Spinal cord (tissue), 10 donors: ENCODE measurements around the gene STAC3. TPM values are rescaled to one million over a fixed set of nuclear protein-coding genes. Genes with fewer than 3 reads are reported as not detected.
"Not testable (repeated sequence)": the region's sequence is repeated elsewhere in the genome, so short reads cannot be mapped to it uniquely, and the experiment has no call there.

Source experiments
- DNase-seq, 6 donors: peaks; one replicate each; pipeline versions ENCODE4 v3.0.0 to v3.0.0-alpha.2; 2013 to 2015; ENCODE audit warnings: low spot score in 6 of 6, low read depth in 4 of 6
- H3K27ac ChIP-seq: one replicate; pipeline ENCODE4 v1.5.1; 2013; ENCODE audit warnings: low read depth, low read length, control low read depth
- H3K27me3 ChIP-seq: one replicate; pipeline ENCODE4 v1.6.1; 2013; ENCODE audit warnings: low read length; ENCODE audit not compliant: control insufficient read depth, insufficient read depth
- H3K36me3 ChIP-seq: one replicate; pipeline ENCODE4 v1.6.1; 2013; ENCODE audit warnings: low read length; ENCODE audit not compliant: control insufficient read depth, insufficient read depth
- H3K4me1 ChIP-seq: one replicate; pipeline ENCODE4 v1.6.1; 2013; ENCODE audit warnings: low read length; ENCODE audit not compliant: control insufficient read depth, insufficient read depth
- H3K4me3 ChIP-seq: one replicate; pipeline ENCODE4 v1.5.1; 2013; ENCODE audit warnings: low read depth, low read length, control low read depth
- H3K9me3 ChIP-seq: one replicate; pipeline ENCODE4 v1.6.1; 2013; ENCODE audit warnings: low read length; ENCODE audit not compliant: control insufficient read depth, insufficient read depth
- WGBS: methylation state at CpG from one replicate; pipeline ENCODE4 v1.1.5; 2013; ENCODE audit warnings: missing lambda C conversion rate; ENCODE audit not compliant: insufficient coverage; 5-methylcytosine and 5-hydroxymethylcytosine counted together
- long read RNA-seq, 4 donors: transcript quantifications; one replicate each; lab custom pipeline, GENCODE V29; 2026
- polyA plus RNA-seq, 2 donors: library from polyadenylated mRNA; unstranded; fragments of 120-200 nt; gene quantifications; one replicate each; pipeline ENCODE4 v1.2.1, GENCODE V29; 2013; ENCODE audit not compliant: insufficient read length in 2 of 2
- total RNA-seq, 2 donors: library from RNA; depleted of rRNA in 1 of 2; stranded (reverse); fragments of 120-200 nt in 1 of 2; fragments of >200 nt in 1 of 2; gene quantifications; one replicate each; pipeline versions ENCODE4 v1.2.3 to v1.2.4, GENCODE V29; 2013 to 2014
- donor health status: healthy.

The STAC3 gene
- total RNA-seq (1 to 10 TPM; 1.7 to 2.1 TPM), polyA plus RNA-seq (10 to 100 TPM in 1 of 2 donors, 1 to 10 TPM in 1; 4.0 to 10.9 TPM)
- long read RNA-seq, donor 1: 0 reads
- long read RNA-seq, donor 2: 0 reads
- long read RNA-seq, donor 3: 0 reads
- long read RNA-seq, donor 4: 0 reads

- H3K4me1 ChIP-seq: no peaks in the 10 kb centered on the region
- H3K9me3 ChIP-seq: no peaks in the 10 kb centered on the region
- H3K4me3 ChIP-seq: no peak within 1 kb of the TSS
- no peak within 1 kb of the TSS for H3K27ac ChIP-seq
- DNase-seq: no peak
- H3K27me3 ChIP-seq: no peaks in the 10 kb centered on the region
- 53% methylated on average over 4 of the region's 7 CpGs for WGBS
- peaks cover 19% of the 10 kb centered on the region for H3K36me3 ChIP-seq
These were observed at the start of gene STAC3 for GRCh38 chr12:57250956-57251355. TSS of gene STAC3 (minus strand) at chr12:57251187. CDS start at chr12:57249636, 1,551 bp downstream.

DNA sequence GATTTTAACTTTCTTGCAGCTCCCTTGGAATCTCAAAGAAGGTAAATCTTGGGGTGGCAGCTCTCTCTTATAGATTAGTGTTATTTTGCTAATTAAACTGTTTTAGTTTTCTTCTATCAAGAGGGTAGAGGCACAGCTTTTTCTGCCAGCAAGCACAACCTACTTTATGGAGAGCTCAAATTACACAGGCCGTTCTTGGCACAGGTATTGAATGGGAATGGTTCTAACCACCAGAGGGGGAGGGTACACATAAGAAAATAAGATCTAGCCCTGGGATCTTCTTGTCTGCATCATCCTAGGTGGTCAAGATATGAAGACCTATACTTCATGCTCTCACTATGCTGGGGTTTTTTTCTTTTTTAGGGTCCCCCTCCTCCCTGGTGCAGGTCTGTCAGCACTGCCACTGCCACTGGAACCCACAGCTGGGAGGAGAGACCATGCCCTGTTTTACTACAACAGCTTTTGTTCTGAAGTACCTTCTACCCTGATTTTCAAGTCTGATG, 48.6 kb upstream of the STAC3 start:
- Histone ChIP-seq H3K27ac (no peak overlapping the region), H3K9me3 (no peaks in the 10 kb centered on the region), H3K27me3 (no peaks in the 10 kb centered on the region), H3K36me3 (peaks cover 41% of the 10 kb centered on the region), H3K4me1 (no peaks in the 10 kb centered on the region), H3K4me3 (no peak overlapping the region)
- WGBS: no CpG with 5 or more reads among the region's 1 CpG
- DNase-seq: no peak

GRCh38 chr12:57296291-57296690, 45.3 kb upstream of the STAC3 start:
- H3K27ac ChIP-seq: no peak overlapping the region
- H3K27me3 ChIP-seq: no peaks in the 10 kb centered on the region
- H3K36me3 ChIP-seq: peaks cover 37% of the 10 kb centered on the region
- H3K4me3 ChIP-seq: no peak overlapping the region
- no peak for DNase-seq
- 100% methylated on average over 2 of the region's 4 CpGs for WGBS
- no peaks in the 10 kb centered on the region for H3K9me3 ChIP-seq
- no peaks in the 10 kb centered on the region for H3K4me1 ChIP-seq

- H3K4me3 ChIP-seq, H3K27ac ChIP-seq, H3K27me3 ChIP-seq, H3K4me1 ChIP-seq, DNase-seq, H3K9me3 ChIP-seq: not testable (repeated sequence)
- 97% methylated on average over 6 of the region's 12 CpGs for WGBS
- peaks cover 59% of the 10 kb centered on the region for H3K36me3 ChIP-seq
These were observed 31.1 kb upstream of the STAC3 start for GRCh38 chr12:57282073-57282472.

GRCh38 chr12:57280211-57281062, 29.4 kb upstream of the STAC3 start:
- Histone ChIP-seq H3K9me3 (no peaks in the 10 kb centered on the region), H3K27me3 (no peaks in the 10 kb centered on the region), H3K4me3 (no peak overlapping the region), H3K4me1 (no peaks in the 10 kb centered on the region), H3K27ac (no peak overlapping the region), H3K36me3 (peaks cover 56% of the 10 kb centered on the region)
- 94% methylated on average over 8 of the region's 9 CpGs for WGBS
- no peak for DNase-seq

DNA sequence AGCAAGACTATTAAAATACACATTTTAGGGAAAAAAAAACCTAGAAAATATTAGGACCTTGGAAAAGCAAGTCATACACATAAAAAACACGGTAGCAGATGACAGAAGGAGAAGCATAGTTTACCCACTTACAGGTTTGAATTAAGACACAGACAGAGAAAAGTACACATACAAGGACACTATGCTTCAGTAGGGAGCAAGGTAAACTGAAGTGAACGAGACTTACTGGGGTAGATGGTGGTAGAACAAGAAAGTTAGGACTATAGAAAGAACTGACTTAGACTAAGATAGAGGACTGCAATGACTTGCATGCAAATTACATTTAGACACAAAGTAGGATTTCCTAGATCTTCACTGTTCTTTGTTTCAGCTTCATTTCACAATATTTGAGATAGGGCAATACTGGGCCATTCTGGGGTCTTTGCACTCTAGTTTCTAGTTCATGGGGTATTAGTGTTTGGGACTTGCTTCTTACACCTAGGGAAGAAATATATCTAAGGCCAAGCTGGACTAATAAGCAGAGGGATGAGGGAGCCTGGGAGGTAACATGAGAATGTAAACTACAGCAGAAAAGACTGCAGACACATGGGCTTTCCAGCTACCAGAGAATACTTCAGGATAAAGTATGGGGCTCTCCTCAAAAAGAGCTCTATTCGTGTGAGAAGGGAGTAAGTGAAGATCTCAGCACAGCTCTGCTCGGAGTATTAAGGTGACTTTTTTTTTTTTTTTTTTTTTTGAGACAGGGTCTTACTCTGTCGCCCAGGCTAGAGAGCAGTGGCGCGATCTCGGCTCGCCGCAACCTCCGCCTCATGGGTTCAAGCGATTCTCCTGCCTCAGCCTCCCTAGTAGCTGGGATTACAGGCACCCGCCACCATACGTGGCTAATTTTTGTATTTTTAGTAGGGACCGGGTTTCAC, 27.7 kb upstream of the STAC3 start:
- Histone ChIP-seq H3K36me3 (peaks cover 57% of the 10 kb centered on the region), H3K27ac (no peak overlapping the region), H3K4me3 (no peak overlapping the region), H3K27me3 (no peaks in the 10 kb centered on the region), H3K4me1 (no peaks in the 10 kb centered on the region), H3K9me3 (no peaks in the 10 kb centered on the region)
- 99% methylated on average over 13 of the region's 15 CpGs for WGBS
- no peak for DNase-seq

GRCh38 chr12:57276935-57277563, 26.1 kb upstream of the STAC3 start:
- no peak for DNase-seq
- Histone ChIP-seq H3K4me3 (no peak overlapping the region), H3K36me3 (peaks cover 48% of the 10 kb centered on the region), H3K9me3 (no peaks in the 10 kb centered on the region), H3K27me3 (no peaks in the 10 kb centered on the region), H3K27ac (no peak overlapping the region), H3K4me1 (no peaks in the 10 kb centered on the region)
- no CpG with 5 or more reads among the region's 4 CpGs for WGBS

DNA sequence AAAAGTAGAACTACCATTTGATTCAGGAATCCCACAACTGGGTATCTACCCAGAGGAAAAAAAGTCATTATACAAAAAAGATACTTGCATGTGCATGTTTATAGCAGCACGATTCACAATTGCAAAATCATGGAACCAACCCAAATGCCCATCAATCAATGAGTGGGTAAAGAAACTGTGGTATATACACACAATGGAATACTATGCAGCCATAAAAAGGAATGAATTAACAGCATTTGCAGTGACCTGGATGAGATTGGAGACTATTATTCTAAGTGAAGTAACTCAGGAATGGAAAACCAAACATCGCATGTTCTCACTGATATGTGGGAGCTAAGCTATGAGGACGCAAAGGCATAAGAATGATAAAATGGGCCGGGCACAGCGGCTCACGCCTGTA, 25.2 kb upstream of the STAC3 start:
- H3K9me3 ChIP-seq, H3K4me1 ChIP-seq, H3K27me3 ChIP-seq, H3K4me3 ChIP-seq, H3K27ac ChIP-seq, DNase-seq: not testable (repeated sequence)
- peaks cover 46% of the 10 kb centered on the region for H3K36me3 ChIP-seq
- 100% methylated on average over 1 of the region's 6 CpGs for WGBS

- no peaks in the 10 kb centered on the region for H3K9me3 ChIP-seq
- H3K4me1 ChIP-seq: no peaks in the 10 kb centered on the region
- no peak overlapping the region for H3K4me3 ChIP-seq
- H3K36me3 ChIP-seq: peaks cover 44% of the 10 kb centered on the region
- H3K27me3 ChIP-seq: no peaks in the 10 kb centered on the region
- no peak overlapping the region for H3K27ac ChIP-seq
- DNase-seq: no peak
These were observed 22.5 kb upstream of the STAC3 start for GRCh38 chr12:57273516-57273915.
